HL-60 (cell line): ENCODE results near the gene LACC1.

ENCODE experiments used
- DNase-seq, 2 experiments: peaks; one replicate each; pipeline ENCODE4 v3.0.0-alpha.2; 2010 to 2020; ENCODE audit warnings: low read depth in 1 of 2, low spot score in 1 of 2
- H3K27ac ChIP-seq: fragments of 250-450 bp; sonication (Bioruptor Pico); replicated peaks from 2 replicates; pipeline ENCODE4 v1.5.1; 2020; ENCODE audit warnings: mild to moderate bottlenecking, moderate library complexity
- H3K27me3 ChIP-seq: fragments of 250-450 bp; sonication (Bioruptor Pico); 2 replicates; pipeline ENCODE4 v1.5.1; 2021; ENCODE audit warnings: mild to moderate bottlenecking, moderate library complexity; ENCODE audit not compliant: insufficient read depth, poor library complexity, severe bottlenecking
- H3K4me3 ChIP-seq: replicated peaks from 2 replicates; pipeline ENCODE4 v1.5.1; 2011; ENCODE audit warnings: mild to moderate bottlenecking, control low read depth, low read length; ENCODE audit not compliant: insufficient read depth
- CTCF ChIP-seq: IDR thresholded peaks from one replicate; pipeline ENCODE4 v1.5.1; 2011; ENCODE audit warnings: low read length, control low read depth, inconsistent platforms; ENCODE audit not compliant: insufficient read depth
- GABPA ChIP-seq: IDR thresholded peaks from 2 replicates; pipeline ENCODE4 v1.6.1; 2012; ENCODE audit warnings: low read depth
- POLR2AphosphoS5 ChIP-seq: IDR thresholded peaks from 2 replicates; pipeline ENCODE4 v1.6.1; 2012; ENCODE audit warnings: low read depth
- REST ChIP-seq: IDR thresholded peaks from 2 replicates; pipeline ENCODE4 v1.6.1; 2012; ENCODE audit warnings: low read depth; ENCODE audit not compliant: insufficient replicate concordance
- SPI1 ChIP-seq: IDR thresholded peaks from 2 replicates; pipeline ENCODE4 v1.6.1; 2012; ENCODE audit warnings: low read depth, mild to moderate bottlenecking, borderline replicate concordance

Gene LACC1

GRCh38 chr13:43872181-43872580 lies 7.5 kb upstream of the LACC1 start:
- H3K27ac ChIP-seq: no peak overlapping the region
- no peak for TF ChIP-seq REST
- no peak for TF ChIP-seq GABPA
- TF ChIP-seq CTCF: no peak
- no peak for TF ChIP-seq POLR2AphosphoS5
- no peak for TF ChIP-seq SPI1
- no peak overlapping the region for H3K4me3 ChIP-seq
- no peaks in the 10 kb centered on the region for H3K27me3 ChIP-seq
- no peak for DNase-seq

GRCh38 chr13:43874504-43875092 lies 5.1 kb upstream of the LACC1 start:
- no peak overlapping the region for H3K27ac ChIP-seq
- TF ChIP-seq CTCF (no peak), REST (no peak), GABPA (no peak), SPI1 (no peak), POLR2AphosphoS5 (no peak)
- no peak overlapping the region for H3K4me3 ChIP-seq
- DNase-seq: no peak
- no peaks in the 10 kb centered on the region for H3K27me3 ChIP-seq

GRCh38 chr13:43876366-43876765 lies 3.3 kb upstream of the LACC1 start:
- Histone ChIP-seq H3K27me3 (no peaks in the 10 kb centered on the region), H3K27ac (no peak overlapping the region), H3K4me3 (no peak overlapping the region)
- TF ChIP-seq GABPA: no peak
- no peak for TF ChIP-seq POLR2AphosphoS5
- TF ChIP-seq CTCF: no peak
- no peak for TF ChIP-seq REST
- TF ChIP-seq SPI1: no peak
- no peak for DNase-seq
